Type B pancreatic cell (in vitro differentiated cells): ENCODE results near the gene PACSIN2. TPM values are rescaled to one million over a fixed set of nuclear protein-coding genes. Genes with fewer than 3 reads are reported as not detected.

Source experiments
- DNase-seq: peaks from one replicate; pipeline ENCODE4 v3.0.0; 2021; ENCODE audit warnings: mixed read lengths; ENCODE audit not compliant: unreplicated experiment; ENCODE audit errors: extremely low spot score
- H3K27ac Mint-ChIP-seq: 2 replicates; pipeline ENCODE4 v1.8.0; 2021; ENCODE audit warnings: mild to moderate bottlenecking, mixed read lengths
- H3K27me3 Mint-ChIP-seq: 2 replicates; pipeline ENCODE4 v1.8.0; 2021; ENCODE audit warnings: mixed read lengths
- H3K36me3 Mint-ChIP-seq: 2 replicates; pipeline ENCODE4 v1.8.0; 2021; ENCODE audit warnings: mixed read lengths
- H3K4me1 Mint-ChIP-seq: one replicate; pipeline ENCODE4 v1.8.0; 2021; ENCODE audit warnings: mixed read lengths; ENCODE audit not compliant: unreplicated experiment
- H3K4me3 Mint-ChIP-seq: 2 replicates; pipeline ENCODE4 v1.8.0; 2021; ENCODE audit warnings: mild to moderate bottlenecking, mixed read lengths
- H3K9me3 Mint-ChIP-seq: 2 replicates; pipeline ENCODE4 v1.8.0; 2021; ENCODE audit warnings: mixed read lengths
- total RNA-seq: library from RNA; stranded (reverse); gene quantifications from 2 replicates; pipeline ENCODE4 v1.2.1, GENCODE V29; 2021; ENCODE audit warnings: low replicate concordance
- TF ChIP-seq, protein P1 (sequence below): fragments of 200-600 bp; sonication (generic); conservative IDR thresholded peaks from 2 replicates; pipeline ENCODE4 v1.5.0; 2021; ENCODE audit warnings: antibody characterized with exemption, mild to moderate bottlenecking

PACSIN2 gene
- total RNA-seq, 1 donor from 2014 or later: 53.4 TPM

DNA sequence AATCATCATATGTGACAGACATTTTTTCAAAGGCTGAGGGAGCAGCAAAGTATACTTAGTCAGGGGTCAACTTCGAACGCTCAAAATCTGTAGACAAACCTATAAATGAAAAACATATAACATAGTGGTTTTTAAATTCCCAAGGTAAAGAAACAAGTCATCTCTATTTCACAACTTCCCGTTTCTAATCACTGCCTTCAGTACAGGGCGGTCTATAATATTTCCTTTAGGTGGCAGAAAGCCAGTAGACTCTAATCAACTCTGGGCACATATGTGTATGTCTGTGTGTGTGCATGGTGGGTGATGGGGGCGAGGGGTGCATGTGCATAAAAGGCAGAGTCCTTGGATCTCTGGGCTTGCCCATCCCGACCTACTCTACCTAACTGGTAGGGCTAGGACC is 102.9 kb downstream of the PACSIN2 start:
- H3K4me3 Mint-ChIP-seq: no peak overlapping the region
- no peaks in the 10 kb centered on the region for H3K9me3 Mint-ChIP-seq
- H3K4me1 Mint-ChIP-seq: peaks cover 28% of the 10 kb centered on the region
- H3K36me3 Mint-ChIP-seq: peaks cover 13% of the 10 kb centered on the region
- H3K27ac Mint-ChIP-seq: no peak overlapping the region
- TF ChIP-seq, protein P1, sequence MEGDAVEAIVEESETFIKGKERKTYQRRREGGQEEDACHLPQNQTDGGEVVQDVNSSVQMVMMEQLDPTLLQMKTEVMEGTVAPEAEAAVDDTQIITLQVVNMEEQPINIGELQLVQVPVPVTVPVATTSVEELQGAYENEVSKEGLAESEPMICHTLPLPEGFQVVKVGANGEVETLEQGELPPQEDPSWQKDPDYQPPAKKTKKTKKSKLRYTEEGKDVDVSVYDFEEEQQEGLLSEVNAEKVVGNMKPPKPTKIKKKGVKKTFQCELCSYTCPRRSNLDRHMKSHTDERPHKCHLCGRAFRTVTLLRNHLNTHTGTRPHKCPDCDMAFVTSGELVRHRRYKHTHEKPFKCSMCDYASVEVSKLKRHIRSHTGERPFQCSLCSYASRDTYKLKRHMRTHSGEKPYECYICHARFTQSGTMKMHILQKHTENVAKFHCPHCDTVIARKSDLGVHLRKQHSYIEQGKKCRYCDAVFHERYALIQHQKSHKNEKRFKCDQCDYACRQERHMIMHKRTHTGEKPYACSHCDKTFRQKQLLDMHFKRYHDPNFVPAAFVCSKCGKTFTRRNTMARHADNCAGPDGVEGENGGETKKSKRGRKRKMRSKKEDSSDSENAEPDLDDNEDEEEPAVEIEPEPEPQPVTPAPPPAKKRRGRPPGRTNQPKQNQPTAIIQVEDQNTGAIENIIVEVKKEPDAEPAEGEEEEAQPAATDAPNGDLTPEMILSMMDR: no peak
- H3K27me3 Mint-ChIP-seq: no peaks in the 10 kb centered on the region
- no peak for DNase-seq

DNA sequence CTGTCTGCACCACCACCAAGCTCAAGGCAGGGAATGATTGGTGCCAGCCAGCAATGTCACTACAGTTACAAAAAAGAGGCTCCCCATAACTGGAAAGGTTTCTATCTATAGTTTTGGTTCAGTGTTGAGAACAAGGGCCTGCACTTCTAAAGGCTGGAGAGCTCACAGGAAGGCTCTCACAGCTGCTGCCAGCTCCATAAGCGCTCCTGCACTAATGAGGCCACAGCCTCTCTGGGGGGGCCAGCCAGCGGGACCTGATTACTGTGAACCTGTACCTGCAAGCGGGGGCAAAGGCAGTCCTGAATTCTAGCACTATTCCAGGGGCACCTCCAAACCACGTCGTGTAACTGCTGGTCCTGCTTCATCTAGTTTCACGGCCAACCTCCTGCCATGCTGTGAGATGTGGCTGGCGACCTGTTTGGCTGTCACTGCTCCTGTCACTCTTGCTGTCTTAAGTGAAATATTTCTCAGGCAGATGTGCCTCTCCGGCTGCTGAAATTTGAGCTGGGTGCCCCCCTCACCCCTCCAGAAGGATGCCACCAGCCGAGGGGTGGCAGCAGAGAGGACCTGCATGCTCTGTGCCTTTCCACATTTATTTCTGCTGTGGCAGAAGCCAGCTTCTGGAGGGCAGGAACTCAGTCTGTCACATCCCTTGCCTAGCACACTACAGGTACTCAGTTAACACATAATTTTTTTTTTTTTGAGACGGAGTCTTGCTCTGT is 104.6 kb downstream of the PACSIN2 start:
- no peak overlapping the region for H3K27ac Mint-ChIP-seq
- peaks cover 18% of the 10 kb centered on the region for H3K4me1 Mint-ChIP-seq
- H3K27me3 Mint-ChIP-seq: no peaks in the 10 kb centered on the region
- TF ChIP-seq, protein P1: no peak
- peaks cover 10% of the 10 kb centered on the region for H3K36me3 Mint-ChIP-seq
- no peak for DNase-seq
- no peak overlapping the region for H3K4me3 Mint-ChIP-seq
- H3K9me3 Mint-ChIP-seq: no peaks in the 10 kb centered on the region

DNA sequence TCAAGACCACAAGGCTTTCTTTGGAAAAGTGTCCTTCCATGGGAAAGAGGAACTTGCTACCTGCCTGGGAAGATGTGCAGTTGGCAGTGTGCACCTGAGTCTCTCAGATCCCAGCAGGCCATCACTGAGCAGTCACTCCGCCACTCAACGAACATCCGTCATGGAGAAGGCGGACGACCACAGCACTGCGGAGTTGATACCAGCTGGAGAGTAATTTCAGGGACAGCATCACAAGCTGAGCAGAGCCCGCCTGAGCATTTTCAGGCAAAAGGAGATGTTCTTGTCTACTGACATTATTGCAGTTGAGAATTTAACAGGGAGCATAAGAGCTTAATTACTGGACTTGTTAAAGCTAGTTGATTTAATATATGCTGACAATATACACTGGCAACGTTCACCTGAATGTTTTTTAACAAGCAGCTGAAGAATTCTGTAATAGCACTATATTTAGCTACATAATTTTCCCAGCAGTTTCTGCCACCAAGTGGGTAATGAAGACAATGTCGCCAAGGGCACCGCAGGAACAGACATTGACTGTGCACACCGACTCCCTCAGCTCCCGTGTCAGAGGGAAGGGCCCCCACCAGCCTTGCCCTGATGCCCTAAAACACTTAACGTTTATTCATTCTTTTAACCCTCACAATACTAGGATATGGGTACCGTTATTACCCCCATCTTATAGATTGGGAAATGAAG is 105.4 kb downstream of the PACSIN2 start:
- no peak for DNase-seq
- no peak overlapping the region for H3K27ac Mint-ChIP-seq
- H3K36me3 Mint-ChIP-seq: peaks cover 10% of the 10 kb centered on the region
- no peaks in the 10 kb centered on the region for H3K27me3 Mint-ChIP-seq
- H3K4me3 Mint-ChIP-seq: no peak overlapping the region
- H3K4me1 Mint-ChIP-seq: peaks cover 23% of the 10 kb centered on the region
- TF ChIP-seq, protein P1: no peak
- H3K9me3 Mint-ChIP-seq: no peaks in the 10 kb centered on the region

- H3K27me3 Mint-ChIP-seq: no peaks in the 10 kb centered on the region
- H3K4me1 Mint-ChIP-seq: peaks cover 23% of the 10 kb centered on the region
- no peak overlapping the region for H3K27ac Mint-ChIP-seq
These were observed 106.6 kb downstream of the PACSIN2 start for GRCh38 chr22:42908374-42908746.

GRCh38 chr22:42907404-42908373 is 107.3 kb downstream of the PACSIN2 start:
- H3K27me3 Mint-ChIP-seq: no peaks in the 10 kb centered on the region
- peaks cover 10% of the 10 kb centered on the region for H3K36me3 Mint-ChIP-seq
- DNase-seq: no peak
- TF ChIP-seq, protein P1: no peak
- no peak overlapping the region for H3K27ac Mint-ChIP-seq
- H3K4me1 Mint-ChIP-seq: peaks cover 22% of the 10 kb centered on the region
- H3K4me3 Mint-ChIP-seq: no peak overlapping the region
- no peaks in the 10 kb centered on the region for H3K9me3 Mint-ChIP-seq

More at GRCh38 chr22:42908374-42908746, 106.6 kb downstream of the PACSIN2 start:
- Mint-ChIP-seq H3K4me3 (no peak overlapping the region), H3K36me3 (peaks cover 10% of the 10 kb centered on the region), H3K9me3 (no peaks in the 10 kb centered on the region)
- TF ChIP-seq, protein P1: no peak
- no peak for DNase-seq
